Liver (tissue), 9 donors: ENCODE results near the gene UNC5A. TPM values are rescaled to one million over a fixed set of nuclear protein-coding genes. Genes with fewer than 3 reads are reported as not detected.

Experiments
- DNase-seq: peaks from one replicate; pipeline ENCODE4 v3.0.0-alpha.2; 2017; ENCODE audit warnings: low spot score
- H3K27ac ChIP-seq, 2 donors: one replicate each; pipeline ENCODE4 v1.7.0; 2013; ENCODE audit warnings: inconsistent platforms in 2 of 2, low read length in 2 of 2, control low read depth in 1 of 2, low read depth in 1 of 2, mild to moderate bottlenecking in 1 of 2
- H3K27me3 ChIP-seq, 4 donors: one replicate each; pipeline versions ENCODE4 v1.6.1 to v1.7.0; 2013; ENCODE audit warnings: low read length in 3 of 4, inconsistent platforms in 1 of 4, mild to moderate bottlenecking in 1 of 4, moderate library complexity in 1 of 4; ENCODE audit not compliant: control insufficient read depth in 4 of 4, insufficient read depth in 4 of 4
- H3K36me3 ChIP-seq, 4 donors: one replicate each; pipeline versions ENCODE4 v1.6.1 to v1.7.0; 2013; ENCODE audit warnings: low read length in 3 of 4, mild to moderate bottlenecking in 3 of 4, low read depth in 1 of 4, moderate library complexity in 1 of 4; ENCODE audit not compliant: control insufficient read depth in 4 of 4, insufficient read depth in 3 of 4
- H3K4me1 ChIP-seq, 4 donors: one replicate each; pipeline versions ENCODE4 v1.6.1 to v1.7.0; 2013; ENCODE audit warnings: low read length in 3 of 4, mild to moderate bottlenecking in 3 of 4, moderate library complexity in 1 of 4; ENCODE audit not compliant: control insufficient read depth in 4 of 4, insufficient read depth in 4 of 4
- H3K4me3 ChIP-seq, 3 donors: one replicate each; pipeline versions ENCODE4 v1.6.1 to v1.7.0; 2013; ENCODE audit warnings: low read length in 3 of 3, control low read depth in 1 of 3, low read depth in 1 of 3, mild to moderate bottlenecking in 1 of 3
- H3K9ac ChIP-seq, 2 donors: one replicate each; pipeline ENCODE4 v1.7.0; 2013; ENCODE audit warnings: low read length in 2 of 2, mild to moderate bottlenecking in 2 of 2, moderate library complexity in 2 of 2, control low read depth in 1 of 2, low read depth in 1 of 2
- H3K9me3 ChIP-seq, 4 donors: one replicate each; pipeline versions ENCODE4 v1.6.1 to v1.7.0; 2013; ENCODE audit warnings: low read length in 3 of 4; ENCODE audit not compliant: control insufficient read depth in 4 of 4
- EGR1 ChIP-seq, 2 donors: IDR thresholded peaks; 2 replicates each; pipeline ENCODE4 v1.6.1; 2016 to 2018; ENCODE audit warnings: antibody characterized with exemption in 2 of 2, low read depth in 2 of 2
- HNF4A ChIP-seq, 2 donors: conservative IDR thresholded peaks; 2 replicates each; pipeline ENCODE4 v1.6.1; 2016; ENCODE audit warnings: antibody characterized with exemption in 2 of 2, mild to moderate bottlenecking in 2 of 2
- HNF4G ChIP-seq: IDR thresholded peaks from 2 replicates; pipeline ENCODE4 v1.6.1; 2016; ENCODE audit warnings: antibody characterized with exemption
- JUND ChIP-seq, 2 donors: IDR thresholded peaks; 2 replicates each; pipeline ENCODE4 v1.6.1; 2016; ENCODE audit warnings: antibody characterized with exemption in 2 of 2
- NR2F2 ChIP-seq: IDR thresholded peaks from 2 replicates; pipeline ENCODE4 v1.6.1; 2016; ENCODE audit warnings: antibody characterized with exemption
- RAD21 ChIP-seq, 2 donors: IDR thresholded peaks; 2 replicates each; pipeline ENCODE4 v1.6.1; 2016; ENCODE audit warnings: antibody characterized with exemption in 2 of 2, mild to moderate bottlenecking in 2 of 2
- RXRA ChIP-seq, 2 donors: IDR thresholded peaks; 2 replicates each; pipeline ENCODE4 v1.6.1; 2017 to 2018; ENCODE audit warnings: antibody characterized with exemption in 2 of 2, mild to moderate bottlenecking in 1 of 2
- TAF1 ChIP-seq: conservative IDR thresholded peaks from 2 replicates; pipeline ENCODE4 v1.6.1; 2016; ENCODE audit warnings: antibody characterized with exemption, mild to moderate bottlenecking
- YY1 ChIP-seq: IDR thresholded peaks from 2 replicates; pipeline ENCODE4 v1.6.1; 2016; ENCODE audit warnings: antibody characterized with exemption, mild to moderate bottlenecking
- WGBS: extraction: QIAGEN DNeasy Blood & Tissue Kit; methylation state at CpG from one replicate; pipeline ENCODE4 v1.1.7; 2013; 5-methylcytosine and 5-hydroxymethylcytosine counted together
- polyA plus RNA-seq, 2 donors: library from polyadenylated mRNA; stranded (reverse) in 1 of 2; unstranded in 1 of 2; fragments of 200-250 nt in 1 of 2; fragments of >200 nt in 1 of 2; fragmentation: Nextera tagmentation in 1 of 2; extraction: Ambion mirVana in 1 of 2; gene quantifications; one replicate each; pipeline versions ENCODE4 v1.2.1 to v1.2.3, GENCODE V29; 2013 to 2015
- total RNA-seq, 2 donors: library from RNA; depleted of rRNA; stranded (reverse); fragments of >200 nt; gene quantifications; one replicate each; pipeline ENCODE4 v1.2.3, GENCODE V29; 2014
- TF ChIP-seq, protein P1 (sequence below): IDR thresholded peaks from 2 replicates; pipeline ENCODE4 v1.6.1; 2016; ENCODE audit warnings: antibody characterized with exemption
- TF ChIP-seq, protein P2 (sequence below): IDR thresholded peaks from 2 replicates; pipeline ENCODE4 v1.6.1; 2016; ENCODE audit warnings: antibody characterized with exemption, mild to moderate bottlenecking
- TF ChIP-seq, protein P3 (sequence below): fragments of 150-350 bp; IDR thresholded peaks from 2 replicates; pipeline ENCODE4 v1.5.1; 2017; ENCODE audit warnings: improper control_type of control experiment, low read depth, low read length; ENCODE audit not compliant: missing input control
- donor health status: healthy.
- donor health status: healthy.
- donor health status: healthy.
- donor health status: healthy.
- donor health status: healthy.

UNC5A gene
- total and polyA plus RNA-seq, 4 donors: under 0.01 to 0.07 (median 0.03) TPM; not detected in 1

DNA sequence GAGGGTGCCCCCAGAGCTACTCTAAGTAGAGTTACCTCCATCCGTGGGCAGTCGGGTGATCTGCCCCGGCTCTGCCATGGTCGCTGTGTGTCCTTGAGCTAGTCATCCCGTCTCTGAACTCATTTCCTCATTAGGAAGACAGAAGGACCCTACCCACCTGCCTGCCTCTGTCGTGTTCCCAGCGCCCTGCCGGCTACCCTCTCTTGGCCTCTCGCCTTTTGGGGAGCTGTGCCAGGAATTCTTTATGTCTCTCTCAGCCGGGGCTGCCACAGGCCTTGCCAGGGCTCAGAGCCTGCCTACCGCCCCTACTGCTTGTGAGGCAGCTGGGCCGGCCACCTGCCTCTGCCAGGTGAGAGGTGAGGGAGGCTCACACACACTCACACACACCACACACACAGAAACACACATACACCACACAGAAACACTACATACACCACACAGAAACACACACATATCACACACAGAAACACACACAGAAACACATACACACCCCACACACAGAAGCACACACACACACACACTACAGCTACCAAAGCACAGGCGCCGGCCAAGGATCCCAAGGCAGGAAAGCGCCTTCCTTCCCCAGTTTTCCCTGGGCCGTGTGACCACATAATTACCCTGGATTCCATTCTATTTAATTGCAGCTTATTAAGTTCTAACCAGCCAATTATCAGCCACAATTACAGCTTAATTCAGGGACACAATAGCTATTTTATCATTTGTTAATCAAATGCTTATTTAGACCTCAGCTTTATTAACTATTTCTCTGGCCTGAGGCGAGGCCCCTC, 41.7 kb downstream of the UNC5A start:
- Histone ChIP-seq H3K4me1 (no peaks in the 10 kb centered on the region), H3K9me3 (no peaks in the 10 kb centered on the region), H3K9ac (no peak overlapping the region), H3K36me3 (no peaks in the 10 kb centered on the region), H3K27ac (no peak overlapping the region), H3K27me3 (no peaks in the 10 kb centered on the region), H3K4me3 (no peak overlapping the region)
- TF ChIP-seq EGR1 (IDR thresholded peaks at IDR 0.05; ENCODE audit: low read depth in 2 of 2) (no peak), HNF4G (no peak), HNF4A (conservative IDR thresholded peaks at IDR 0.05) (no peak), RAD21 (IDR thresholded peaks at IDR 0.05) (no peak), NR2F2 (no peak), TAF1 (no peak), YY1 (no peak), RXRA (IDR thresholded peaks at IDR 0.05) (no peak)
- TF ChIP-seq, protein P1, sequence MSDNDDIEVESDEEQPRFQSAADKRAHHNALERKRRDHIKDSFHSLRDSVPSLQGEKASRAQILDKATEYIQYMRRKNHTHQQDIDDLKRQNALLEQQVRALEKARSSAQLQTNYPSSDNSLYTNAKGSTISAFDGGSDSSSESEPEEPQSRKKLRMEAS: no peak
- TF ChIP-seq, protein P2, sequence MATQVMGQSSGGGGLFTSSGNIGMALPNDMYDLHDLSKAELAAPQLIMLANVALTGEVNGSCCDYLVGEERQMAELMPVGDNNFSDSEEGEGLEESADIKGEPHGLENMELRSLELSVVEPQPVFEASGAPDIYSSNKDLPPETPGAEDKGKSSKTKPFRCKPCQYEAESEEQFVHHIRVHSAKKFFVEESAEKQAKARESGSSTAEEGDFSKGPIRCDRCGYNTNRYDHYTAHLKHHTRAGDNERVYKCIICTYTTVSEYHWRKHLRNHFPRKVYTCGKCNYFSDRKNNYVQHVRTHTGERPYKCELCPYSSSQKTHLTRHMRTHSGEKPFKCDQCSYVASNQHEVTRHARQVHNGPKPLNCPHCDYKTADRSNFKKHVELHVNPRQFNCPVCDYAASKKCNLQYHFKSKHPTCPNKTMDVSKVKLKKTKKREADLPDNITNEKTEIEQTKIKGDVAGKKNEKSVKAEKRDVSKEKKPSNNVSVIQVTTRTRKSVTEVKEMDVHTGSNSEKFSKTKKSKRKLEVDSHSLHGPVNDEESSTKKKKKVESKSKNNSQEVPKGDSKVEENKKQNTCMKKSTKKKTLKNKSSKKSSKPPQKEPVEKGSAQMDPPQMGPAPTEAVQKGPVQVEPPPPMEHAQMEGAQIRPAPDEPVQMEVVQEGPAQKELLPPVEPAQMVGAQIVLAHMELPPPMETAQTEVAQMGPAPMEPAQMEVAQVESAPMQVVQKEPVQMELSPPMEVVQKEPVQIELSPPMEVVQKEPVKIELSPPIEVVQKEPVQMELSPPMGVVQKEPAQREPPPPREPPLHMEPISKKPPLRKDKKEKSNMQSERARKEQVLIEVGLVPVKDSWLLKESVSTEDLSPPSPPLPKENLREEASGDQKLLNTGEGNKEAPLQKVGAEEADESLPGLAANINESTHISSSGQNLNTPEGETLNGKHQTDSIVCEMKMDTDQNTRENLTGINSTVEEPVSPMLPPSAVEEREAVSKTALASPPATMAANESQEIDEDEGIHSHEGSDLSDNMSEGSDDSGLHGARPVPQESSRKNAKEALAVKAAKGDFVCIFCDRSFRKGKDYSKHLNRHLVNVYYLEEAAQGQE: no peak
- TF ChIP-seq, protein P3, sequence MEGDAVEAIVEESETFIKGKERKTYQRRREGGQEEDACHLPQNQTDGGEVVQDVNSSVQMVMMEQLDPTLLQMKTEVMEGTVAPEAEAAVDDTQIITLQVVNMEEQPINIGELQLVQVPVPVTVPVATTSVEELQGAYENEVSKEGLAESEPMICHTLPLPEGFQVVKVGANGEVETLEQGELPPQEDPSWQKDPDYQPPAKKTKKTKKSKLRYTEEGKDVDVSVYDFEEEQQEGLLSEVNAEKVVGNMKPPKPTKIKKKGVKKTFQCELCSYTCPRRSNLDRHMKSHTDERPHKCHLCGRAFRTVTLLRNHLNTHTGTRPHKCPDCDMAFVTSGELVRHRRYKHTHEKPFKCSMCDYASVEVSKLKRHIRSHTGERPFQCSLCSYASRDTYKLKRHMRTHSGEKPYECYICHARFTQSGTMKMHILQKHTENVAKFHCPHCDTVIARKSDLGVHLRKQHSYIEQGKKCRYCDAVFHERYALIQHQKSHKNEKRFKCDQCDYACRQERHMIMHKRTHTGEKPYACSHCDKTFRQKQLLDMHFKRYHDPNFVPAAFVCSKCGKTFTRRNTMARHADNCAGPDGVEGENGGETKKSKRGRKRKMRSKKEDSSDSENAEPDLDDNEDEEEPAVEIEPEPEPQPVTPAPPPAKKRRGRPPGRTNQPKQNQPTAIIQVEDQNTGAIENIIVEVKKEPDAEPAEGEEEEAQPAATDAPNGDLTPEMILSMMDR: no peak
- WGBS: 85% methylated on average over 17 of the region's 17 CpGs
- DNase-seq: no peak

DNA sequence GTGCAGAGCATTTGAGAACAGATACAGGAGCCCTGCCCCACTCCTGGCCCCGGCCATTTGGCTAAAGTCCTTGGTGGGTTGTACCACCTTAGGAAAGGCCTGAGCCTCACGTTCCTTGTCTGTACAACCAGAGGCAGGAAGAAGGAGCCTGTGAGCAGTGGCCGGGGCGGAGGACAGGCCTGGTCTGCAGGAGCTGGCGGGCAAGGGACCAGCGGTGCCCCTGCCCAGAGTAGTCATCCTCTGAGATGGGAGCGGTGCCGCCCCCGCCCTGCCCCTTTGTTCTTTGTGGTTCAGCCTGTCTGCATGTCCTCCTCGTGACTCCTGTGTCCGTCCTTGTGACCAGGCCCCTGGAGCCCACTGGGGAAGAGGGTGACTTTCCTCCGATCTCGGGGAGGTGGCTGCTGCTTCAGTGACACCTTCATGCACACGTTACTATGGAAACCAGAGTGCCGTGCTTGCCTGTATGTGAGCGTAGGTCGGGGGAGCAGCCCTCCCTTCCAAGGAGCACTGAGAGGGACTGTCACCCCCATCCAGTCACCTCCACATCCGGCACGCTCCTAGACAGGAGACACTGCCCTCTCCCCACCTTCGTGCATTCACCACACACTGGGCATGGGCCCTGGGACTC, 42.9 kb downstream of the UNC5A start:
- H3K27me3 ChIP-seq: no peaks in the 10 kb centered on the region
- no peaks in the 10 kb centered on the region for H3K4me1 ChIP-seq
- TF ChIP-seq JUND (IDR thresholded peaks at IDR 0.05) (no peak), RXRA (IDR thresholded peaks at IDR 0.05) (no peak)
- TF ChIP-seq, protein P3: no peak
- H3K27ac ChIP-seq: no peak overlapping the region
- WGBS: 82% methylated on average over 20 of the region's 20 CpGs
- no peaks in the 10 kb centered on the region for H3K36me3 ChIP-seq
- no peak overlapping the region for H3K4me3 ChIP-seq
- no peak for DNase-seq
- H3K9me3 ChIP-seq: no peaks in the 10 kb centered on the region
- H3K9ac ChIP-seq: no peak overlapping the region
